ENCODE measurements around the gene MLIP. TPM values are rescaled to one million over a fixed set of nuclear protein-coding genes. Genes with fewer than 3 reads are reported as not detected.

MLIP gene
- total RNA-seq, 3 donors from 2014 or later = 0.44 to 4.5 TPM; not detected in 1

- no peak overlapping the region for H3K27ac ChIP-seq
- DNase-seq (ENCODE audit: low spot score in 2 of 2) = no peak
- H3K4me3 ChIP-seq = no peak overlapping the region
- intact Hi-C loops (cut with DNase I; ENCODE audit: low total_unique reads) = no loop called here
- no peaks in the 10 kb centered on the region for H3K36me3 ChIP-seq
- TF ChIP-seq POLR2A (IDR thresholded peaks at IDR 0.05) (no peak), POLR2AphosphoS5 (IDR thresholded peaks at IDR 0.05) (no peak), CTCF (IDR thresholded peaks at IDR 0.05) (no peak)
- no peaks in the 10 kb centered on the region for H3K4me1 ChIP-seq
- no peaks in the 10 kb centered on the region for H3K27me3 ChIP-seq
- no peaks in the 10 kb centered on the region for H3K9me3 ChIP-seq
These were observed 174.9 kb downstream of the MLIP start for GRCh38 chr6:54286141-54286540.

- no peak for DNase-seq (ENCODE audit: low spot score in 2 of 2)
- Histone ChIP-seq H3K27me3 (no peaks in the 10 kb centered on the region), H3K36me3 (no peaks in the 10 kb centered on the region), H3K4me1 (no peaks in the 10 kb centered on the region), H3K27ac (no peak overlapping the region), H3K4me3 (no peak overlapping the region), H3K9me3 (no peaks in the 10 kb centered on the region)
- intact Hi-C loops (cut with DNase I; ENCODE audit: low total_unique reads) = no loop called here
- no peak for TF ChIP-seq POLR2AphosphoS5 (IDR thresholded peaks at IDR 0.05)
- TF ChIP-seq CTCF (IDR thresholded peaks at IDR 0.05) = no peak
- TF ChIP-seq POLR2A (IDR thresholded peaks at IDR 0.05) = no peak
These were observed 177.2 kb downstream of the MLIP start for GRCh38 chr6:54288474-54288873.

GRCh38 chr6:54289426-54289825 lies 178.2 kb downstream of the MLIP start:
- TF ChIP-seq CTCF (IDR thresholded peaks at IDR 0.05) (no peak), POLR2AphosphoS5 (IDR thresholded peaks at IDR 0.05) (no peak), POLR2A (IDR thresholded peaks at IDR 0.05) (no peak)
- Histone ChIP-seq H3K27me3 (no peaks in the 10 kb centered on the region), H3K9me3 (no peaks in the 10 kb centered on the region), H3K4me1 (no peaks in the 10 kb centered on the region), H3K36me3 (no peaks in the 10 kb centered on the region), H3K27ac (no peak overlapping the region), H3K4me3 (no peak overlapping the region)
- intact Hi-C loops (cut with DNase I; ENCODE audit: low total_unique reads) = no loop called here
- no peak for DNase-seq (ENCODE audit: low spot score in 2 of 2)

- H3K4me3 ChIP-seq = no peak overlapping the region
- H3K4me1 ChIP-seq = no peaks in the 10 kb centered on the region
- no peak overlapping the region for H3K27ac ChIP-seq
- DNase-seq (ENCODE audit: low spot score in 2 of 2) = no peak
- no peaks in the 10 kb centered on the region for H3K9me3 ChIP-seq
- TF ChIP-seq POLR2AphosphoS5 (IDR thresholded peaks at IDR 0.05) = no peak
- no peak for TF ChIP-seq POLR2A (IDR thresholded peaks at IDR 0.05)
- TF ChIP-seq CTCF (IDR thresholded peaks at IDR 0.05) = no peak
- no peaks in the 10 kb centered on the region for H3K27me3 ChIP-seq
- H3K36me3 ChIP-seq = no peaks in the 10 kb centered on the region
- intact Hi-C loops (cut with DNase I; ENCODE audit: low total_unique reads) = no loop called here
These were observed 179.9 kb downstream of the MLIP start for GRCh38 chr6:54291146-54291545.

- no peaks in the 10 kb centered on the region for H3K36me3 ChIP-seq
- H3K4me1 ChIP-seq = no peaks in the 10 kb centered on the region
- intact Hi-C loops (cut with DNase I; ENCODE audit: low total_unique reads) = no loop called here
- no peaks in the 10 kb centered on the region for H3K9me3 ChIP-seq
- TF ChIP-seq CTCF (IDR thresholded peaks at IDR 0.05) (no peak), POLR2AphosphoS5 (IDR thresholded peaks at IDR 0.05) (no peak), POLR2A (IDR thresholded peaks at IDR 0.05) (no peak)
- no peak for DNase-seq (ENCODE audit: low spot score in 2 of 2)
- H3K27ac ChIP-seq = no peak overlapping the region
- no peaks in the 10 kb centered on the region for H3K27me3 ChIP-seq
- H3K4me3 ChIP-seq = no peak overlapping the region
These were observed 180.5 kb downstream of the MLIP start for GRCh38 chr6:54291738-54292137.

Data from breast epithelium (tissue), 4 donors.